Tibial artery (tissue), 4 donors: ENCODE results near the gene ABHD17C.

Experiments
- DNase-seq, 2 donors: peaks; one replicate each; pipeline ENCODE4 v3.0.0-alpha.2; 2019
- H3K27ac ChIP-seq, 2 donors: fragments of 200-600 bp; sonication (generic) in 1 of 2; 1 replicate in 1 of 2; 2 replicates in 1 of 2; pipeline ENCODE4 v1.5.1; 2018 to 2019; ENCODE audit warnings: mild to moderate bottlenecking in 1 of 2
- H3K27me3 ChIP-seq, 2 donors: fragments of 200-600 bp; sonication (generic) in 1 of 2; one replicate each; pipeline versions ENCODE4 v1.5.1 to v1.6.0; 2016 to 2019
- H3K36me3 ChIP-seq, 3 donors: fragments of 200-600 bp; sonication (generic) in 2 of 3; one replicate each; pipeline ENCODE4 v1.5.1; 2016 to 2019; ENCODE audit warnings: mild to moderate bottlenecking in 2 of 3
- H3K4me1 ChIP-seq, 4 donors: fragments of 200-600 bp; sonication (generic) in 2 of 4; 1 replicate in 3 of 4; 2 replicates in 1 of 4; pipeline ENCODE4 v1.5.1; 2016 to 2019
- H3K4me3 ChIP-seq, 2 donors: fragments of 200-600 bp; sonication (generic) in 1 of 2; 1 replicate in 1 of 2; 2 replicates in 1 of 2; pipeline ENCODE4 v1.5.1; 2018 to 2019; ENCODE audit warnings: mild to moderate bottlenecking in 2 of 2
- H3K9me3 ChIP-seq, 3 donors: fragments of 200-600 bp; sonication (generic) in 1 of 3; one replicate each; pipeline ENCODE4 v1.5.1; 2016 to 2019
- CTCF ChIP-seq, 2 experiments: fragments of 200-600 bp in 1 of 2; fragments of 450-650 bp in 1 of 2; IDR thresholded peaks; one replicate each; pipeline ENCODE4 v1.5.1; 2017 to 2019; ENCODE audit warnings: antibody characterized with exemption in 2 of 2, mild to moderate bottlenecking in 1 of 2, moderate library complexity in 1 of 2
- intact Hi-C: fragments of 100-400 bp; cut with DNase I; formaldehyde crosslinking; loops from one replicate; pipeline ENCODE4 v1.15.0; 2023; ENCODE audit warnings: low total_unique reads

Gene ABHD17C

GRCh38 chr15:80721476-80721875, 26.4 kb downstream of the ABHD17C start:
- H3K9me3 ChIP-seq, result no peaks in the 10 kb centered on the region
- TF ChIP-seq CTCF (IDR thresholded peaks at IDR 0.05), result no peak
- DNase-seq, result no peak
- no peaks in the 10 kb centered on the region for H3K4me1 ChIP-seq
- no peak overlapping the region for H3K4me3 ChIP-seq
- H3K27me3 ChIP-seq, result no peaks in the 10 kb centered on the region
- no peak overlapping the region for H3K27ac ChIP-seq
- intact Hi-C loops, result no loop called here
- no peaks in the 10 kb centered on the region for H3K36me3 ChIP-seq

GRCh38 chr15:80722811-80723210, 27.7 kb downstream of the ABHD17C start:
- Histone ChIP-seq H3K4me1 (no peaks in the 10 kb centered on the region), H3K27me3 (no peaks in the 10 kb centered on the region), H3K36me3 (no peaks in the 10 kb centered on the region), H3K27ac (no peak overlapping the region), H3K9me3 (no peaks in the 10 kb centered on the region), H3K4me3 (no peak overlapping the region)
- no peak for TF ChIP-seq CTCF (IDR thresholded peaks at IDR 0.05)
- DNase-seq, result no peak
- intact Hi-C loops, result no loop called here

GRCh38 chr15:80727196-80727595, 32.1 kb downstream of the ABHD17C start:
- DNase-seq, result no peak
- no peaks in the 10 kb centered on the region for H3K27me3 ChIP-seq
- intact Hi-C loops, result no loop called here
- H3K36me3 ChIP-seq, result no peaks in the 10 kb centered on the region
- TF ChIP-seq CTCF (IDR thresholded peaks at IDR 0.05), result no peak
- H3K27ac ChIP-seq, result no peak overlapping the region
- no peak overlapping the region for H3K4me3 ChIP-seq
- no peaks in the 10 kb centered on the region for H3K9me3 ChIP-seq
- H3K4me1 ChIP-seq, result no peaks in the 10 kb centered on the region

GRCh38 chr15:80727596-80727995, 32.5 kb downstream of the ABHD17C start:
- Histone ChIP-seq H3K36me3 (no peaks in the 10 kb centered on the region), H3K27me3 (no peaks in the 10 kb centered on the region), H3K4me1 (no peaks in the 10 kb centered on the region), H3K9me3 (no peaks in the 10 kb centered on the region), H3K27ac (no peak overlapping the region), H3K4me3 (no peak overlapping the region)
- intact Hi-C loops, result no loop called here
- TF ChIP-seq CTCF (IDR thresholded peaks at IDR 0.05), result no peak
- no peak for DNase-seq

- Histone ChIP-seq H3K27ac (no peak overlapping the region), H3K4me1 (no peaks in the 10 kb centered on the region), H3K9me3 (no peaks in the 10 kb centered on the region), H3K4me3 (no peak overlapping the region), H3K27me3 (no peaks in the 10 kb centered on the region), H3K36me3 (no peaks in the 10 kb centered on the region)
- DNase-seq, result no peak
- no peak for TF ChIP-seq CTCF (IDR thresholded peaks at IDR 0.05)
- intact Hi-C loops, result no loop called here
Measured at GRCh38 chr15:80730387-80730786, 35.3 kb downstream of the ABHD17C start.

GRCh38 chr15:80730926-80731325, 35.8 kb downstream of the ABHD17C start:
- intact Hi-C loops, result no loop called here
- no peak for DNase-seq
- Histone ChIP-seq H3K27ac (no peak overlapping the region), H3K36me3 (no peaks in the 10 kb centered on the region), H3K9me3 (no peaks in the 10 kb centered on the region), H3K4me3 (no peak overlapping the region), H3K4me1 (no peaks in the 10 kb centered on the region), H3K27me3 (no peaks in the 10 kb centered on the region)
- TF ChIP-seq CTCF (IDR thresholded peaks at IDR 0.05), result no peak
